ENCODE measurements around the gene CDH26.

Gene CDH26

GRCh38 chr20:60050193-60050947 lies 92.1 kb downstream of the CDH26 start:
- H3K4me2 ChIP-seq (ENCODE audit: low read depth, low read length, poor library complexity, severe bottlenecking): no peak overlapping the region

GRCh38 chr20:60051911-60052310 lies 93.7 kb downstream of the CDH26 start:
- Histone ChIP-seq H3K9ac (ENCODE audit: low read length) (no peak overlapping the region), H3K36me3 (ENCODE audit: low read length) (no peaks in the 10 kb centered on the region), H3K79me2 (ENCODE audit: insufficient read depth, low read length) (no peaks in the 10 kb centered on the region), H3K4me2 (ENCODE audit: low read depth, low read length, poor library complexity, severe bottlenecking) (no peak overlapping the region), H3K27me3 (ENCODE audit: low read length) (no peaks in the 10 kb centered on the region), H4K20me1 (ENCODE audit: low read depth, low read length) (no peaks in the 10 kb centered on the region), H3F3A (ENCODE audit: insufficient read depth) (no peaks in the 10 kb centered on the region), H3K27ac (ENCODE audit: low read depth, low read length) (no peak overlapping the region), H2AFZ (ENCODE audit: low read depth, low read length, severe bottlenecking) (no peak overlapping the region), H3K9me3 (ENCODE audit: insufficient read depth, low read length) (no peaks in the 10 kb centered on the region), H3K9me2 (replicated peaks; ENCODE audit: insufficient read depth, low read length) (no peaks in the 10 kb centered on the region), H3K4me3 (ENCODE audit: insufficient read depth, low read length, poor library complexity, severe bottlenecking) (no peak overlapping the region)
- no peak for TF ChIP-seq CTCF (IDR thresholded peaks at IDR 0.05; ENCODE audit: insufficient read depth, low read length, poor library complexity, severe bottlenecking)
- TF ChIP-seq EZH2phosphoT487 (conservative IDR thresholded peaks at IDR 0.05; ENCODE audit: low read length): no peak

More at GRCh38 chr20:60050193-60050947, 92.1 kb downstream of the CDH26 start:
- Histone ChIP-seq H3K9me2 (replicated peaks; ENCODE audit: insufficient read depth, low read length) (no peaks in the 10 kb centered on the region), H3K4me3 (ENCODE audit: insufficient read depth, low read length, poor library complexity, severe bottlenecking) (no peak overlapping the region), H3K9ac (ENCODE audit: low read length) (no peak overlapping the region), H4K20me1 (ENCODE audit: low read depth, low read length) (no peaks in the 10 kb centered on the region), H3K79me2 (ENCODE audit: insufficient read depth, low read length) (no peaks in the 10 kb centered on the region), H3K9me3 (ENCODE audit: insufficient read depth, low read length) (no peaks in the 10 kb centered on the region), H3K36me3 (ENCODE audit: low read length) (no peaks in the 10 kb centered on the region), H3F3A (ENCODE audit: insufficient read depth) (no peaks in the 10 kb centered on the region), H3K27ac (ENCODE audit: low read depth, low read length) (no peak overlapping the region), H3K27me3 (ENCODE audit: low read length) (no peaks in the 10 kb centered on the region), H2AFZ (ENCODE audit: low read depth, low read length, severe bottlenecking) (no peak overlapping the region)
- TF ChIP-seq EZH2phosphoT487 (conservative IDR thresholded peaks at IDR 0.05; ENCODE audit: low read length): no peak
- TF ChIP-seq CTCF (IDR thresholded peaks at IDR 0.05; ENCODE audit: insufficient read depth, low read length, poor library complexity, severe bottlenecking): peak; percentile 12

GRCh38 chr20:60052322-60052721 lies 94.1 kb downstream of the CDH26 start:
- Histone ChIP-seq H3K27me3 (ENCODE audit: low read length) (no peaks in the 10 kb centered on the region), H4K20me1 (ENCODE audit: low read depth, low read length) (no peaks in the 10 kb centered on the region), H3F3A (ENCODE audit: insufficient read depth) (no peaks in the 10 kb centered on the region), H3K9me2 (replicated peaks; ENCODE audit: insufficient read depth, low read length) (no peaks in the 10 kb centered on the region), H3K4me2 (ENCODE audit: low read depth, low read length, poor library complexity, severe bottlenecking) (no peak overlapping the region), H2AFZ (ENCODE audit: low read depth, low read length, severe bottlenecking) (no peak overlapping the region), H3K4me3 (ENCODE audit: insufficient read depth, low read length, poor library complexity, severe bottlenecking) (no peak overlapping the region), H3K9ac (ENCODE audit: low read length) (no peak overlapping the region), H3K79me2 (ENCODE audit: insufficient read depth, low read length) (no peaks in the 10 kb centered on the region), H3K27ac (ENCODE audit: low read depth, low read length) (no peak overlapping the region), H3K36me3 (ENCODE audit: low read length) (no peaks in the 10 kb centered on the region), H3K9me3 (ENCODE audit: insufficient read depth, low read length) (no peaks in the 10 kb centered on the region)
- no peak for TF ChIP-seq CTCF (IDR thresholded peaks at IDR 0.05; ENCODE audit: insufficient read depth, low read length, poor library complexity, severe bottlenecking)
- TF ChIP-seq EZH2phosphoT487 (conservative IDR thresholded peaks at IDR 0.05; ENCODE audit: low read length): no peak
